HepG2 (cell line): Measurements from ENCODE around the gene XAB2.

Source experiments
- NR2C2 ChIP-seq: sonication (generic); formaldehyde crosslinking; IDR thresholded peaks from 2 replicates; pipeline ENCODE4 v1.4.0; 2020; ENCODE audit warnings: missing genetic modification reagents, mild to moderate bottlenecking, moderate library complexity, borderline replicate concordance
- POLR2A ChIP-seq, 2 experiments: IDR thresholded peaks; 2 replicates each; pipeline ENCODE4 v1.6.1; 2011; ENCODE audit warnings: low read depth in 2 of 2, low read length in 2 of 2, mild to moderate bottlenecking in 1 of 2, moderate library complexity in 1 of 2; ENCODE audit not compliant: insufficient read depth in 1 of 2
- POLR2AphosphoS5 ChIP-seq: IDR thresholded peaks from 2 replicates; pipeline ENCODE4 v1.6.1; 2012; ENCODE audit warnings: low read depth, low read length
- ZNF280D ChIP-seq: sonication (generic); formaldehyde crosslinking; IDR thresholded peaks from 2 replicates; pipeline ENCODE4 v1.5.1; 2020; ENCODE audit warnings: mild to moderate bottlenecking, missing genetic modification reagents
- ZNF460 ChIP-seq: sonication (generic); formaldehyde crosslinking; IDR thresholded peaks from 2 replicates; pipeline ENCODE4 v1.5.1; 2020; ENCODE audit warnings: missing genetic modification reagents, mild to moderate bottlenecking, borderline replicate concordance
- TF ChIP-seq, protein P1 (sequence below): sonication (generic); formaldehyde crosslinking; IDR thresholded peaks from 2 replicates; pipeline ENCODE4 v1.5.0; 2020; ENCODE audit warnings: mild to moderate bottlenecking, missing genetic modification reagents, moderate library complexity

GRCh38 chr19:7655581-7655980 lies 26.2 kb upstream of the XAB2 start:
- TF ChIP-seq POLR2A (IDR thresholded peaks at IDR 0.05; ENCODE audit: insufficient read depth in 1 of 2, low read depth in 2 of 2, low read length in 2 of 2) (no peak), POLR2AphosphoS5 (no peak), NR2C2 (CRISPR knock-in tag) (no peak), ZNF280D (CRISPR knock-in tag) (no peak), ZNF460 (CRISPR knock-in tag) (no peak)
- TF ChIP-seq, protein P1, sequence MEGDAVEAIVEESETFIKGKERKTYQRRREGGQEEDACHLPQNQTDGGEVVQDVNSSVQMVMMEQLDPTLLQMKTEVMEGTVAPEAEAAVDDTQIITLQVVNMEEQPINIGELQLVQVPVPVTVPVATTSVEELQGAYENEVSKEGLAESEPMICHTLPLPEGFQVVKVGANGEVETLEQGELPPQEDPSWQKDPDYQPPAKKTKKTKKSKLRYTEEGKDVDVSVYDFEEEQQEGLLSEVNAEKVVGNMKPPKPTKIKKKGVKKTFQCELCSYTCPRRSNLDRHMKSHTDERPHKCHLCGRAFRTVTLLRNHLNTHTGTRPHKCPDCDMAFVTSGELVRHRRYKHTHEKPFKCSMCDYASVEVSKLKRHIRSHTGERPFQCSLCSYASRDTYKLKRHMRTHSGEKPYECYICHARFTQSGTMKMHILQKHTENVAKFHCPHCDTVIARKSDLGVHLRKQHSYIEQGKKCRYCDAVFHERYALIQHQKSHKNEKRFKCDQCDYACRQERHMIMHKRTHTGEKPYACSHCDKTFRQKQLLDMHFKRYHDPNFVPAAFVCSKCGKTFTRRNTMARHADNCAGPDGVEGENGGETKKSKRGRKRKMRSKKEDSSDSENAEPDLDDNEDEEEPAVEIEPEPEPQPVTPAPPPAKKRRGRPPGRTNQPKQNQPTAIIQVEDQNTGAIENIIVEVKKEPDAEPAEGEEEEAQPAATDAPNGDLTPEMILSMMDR (CRISPR knock-in tag): no peak
